Activated CD8-positive, alpha-beta memory T cell treated with anti-CD3 and anti-CD28 coated beads, Interleukin-2, amount 10 ng/mL, durations not matched to agents 7 days and 5 days (primary cell): ENCODE results near the gene CWF19L2. TPM values are rescaled to one million over a fixed set of nuclear protein-coding genes. Genes with fewer than 3 reads are reported as not detected.

ENCODE experiments used
- ATAC-seq: fragments of 150-1000 bp; cut with Tn5 transposase; one replicate; pipeline ENCODE4 v1.10.0; 2021; ENCODE audit warnings: moderate library complexity
- CTCF ChIA-PET: fragments of 350-600 bp; sonication (Branson Sonifier 250); formaldehyde crosslinking; loops from one replicate; lab custom pipeline; 2021; ENCODE audit warnings: antibody characterized with exemption; lab: Charles Lee
- DNase-seq: peaks from one replicate; pipeline ENCODE4 v3.0.0-alpha.2; 2020
- H3K27ac Mint-ChIP-seq: one replicate; pipeline ENCODE4 v1.8.0; 2021; ENCODE audit warnings: mild to moderate bottlenecking, mixed read lengths
- H3K27me3 Mint-ChIP-seq: one replicate; pipeline ENCODE4 v1.8.0; 2021; ENCODE audit warnings: mixed read lengths
- H3K36me3 Mint-ChIP-seq: one replicate; pipeline ENCODE4 v1.8.0; 2021; ENCODE audit warnings: mild to moderate bottlenecking, mixed read lengths
- H3K4me1 Mint-ChIP-seq: one replicate; pipeline ENCODE4 v1.8.0; 2021; ENCODE audit warnings: mixed read lengths
- H3K4me3 Mint-ChIP-seq: one replicate; pipeline ENCODE4 v1.8.0; 2021; ENCODE audit warnings: mild to moderate bottlenecking, moderate library complexity, mixed read lengths
- H3K9me3 Mint-ChIP-seq: one replicate; pipeline ENCODE4 v1.8.0; 2022; ENCODE audit warnings: low read depth, mixed read lengths
- total RNA-seq, 2 experiments: library from RNA; stranded (reverse); gene quantifications; one replicate each; pipeline ENCODE4 v1.2.3, GENCODE V29; 2021

CWF19L2 gene
- total RNA-seq, 2 experiments from 2014 or later = 14.1 to 17.3 TPM

DNA sequence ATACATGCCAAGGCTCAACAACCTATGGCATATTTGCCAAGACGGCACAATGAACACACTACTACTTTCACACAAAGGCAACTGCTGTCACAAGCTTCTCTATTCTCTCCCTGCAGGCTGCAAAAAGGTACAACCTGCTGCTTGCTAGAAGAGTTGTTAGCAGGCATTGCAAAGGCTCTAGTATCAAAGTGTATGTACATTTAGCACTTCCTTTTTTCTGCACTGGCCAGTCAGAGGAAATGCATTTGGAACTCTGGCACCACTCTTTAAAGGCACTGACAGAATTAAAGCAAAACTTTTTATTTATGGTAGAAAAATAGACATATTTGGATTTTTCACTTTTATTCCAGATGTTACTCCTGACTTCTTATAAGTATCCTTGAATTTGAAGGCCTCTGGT lies 125.9 kb downstream of the CWF19L2 start:
- ATAC-seq = no peak
- Mint-ChIP-seq H3K27me3 (no peaks in the 10 kb centered on the region), H3K27ac (no peak overlapping the region), H3K36me3 (peaks cover 13% of the 10 kb centered on the region), H3K9me3 (no peaks in the 10 kb centered on the region), H3K4me1 (no peaks in the 10 kb centered on the region), H3K4me3 (no peak overlapping the region)
- CTCF ChIA-PET = no interaction called here
- DNase-seq = no peak

DNA sequence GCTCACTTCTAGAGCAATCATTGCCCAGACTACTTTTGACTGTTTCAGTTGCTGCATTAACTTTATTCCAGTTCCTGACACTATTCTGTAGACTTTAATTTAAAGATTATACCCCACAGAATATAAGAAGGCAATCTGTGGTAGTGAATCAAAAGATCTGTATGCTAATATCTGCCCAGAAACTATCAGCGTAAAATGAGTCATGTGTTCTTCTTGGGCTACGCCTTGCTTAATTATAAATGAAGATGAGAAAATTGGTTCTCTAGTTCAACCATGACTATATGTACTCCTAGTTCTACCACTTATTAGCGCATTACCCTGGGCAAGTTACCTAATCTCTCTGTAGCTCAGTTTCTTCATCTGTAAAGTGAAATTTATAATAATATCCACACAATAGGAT lies 128.5 kb downstream of the CWF19L2 start:
- no peaks in the 10 kb centered on the region for H3K4me1 Mint-ChIP-seq
- H3K27me3 Mint-ChIP-seq = no peaks in the 10 kb centered on the region
- H3K27ac Mint-ChIP-seq = no peak overlapping the region
- H3K4me3 Mint-ChIP-seq = no peak overlapping the region
- ATAC-seq (no peak), DNase-seq (no peak)
- no peaks in the 10 kb centered on the region for H3K9me3 Mint-ChIP-seq
- peaks cover 14% of the 10 kb centered on the region for H3K36me3 Mint-ChIP-seq
- CTCF ChIA-PET = no interaction called here

GRCh38 chr11:107316426-107316825 lies 141.2 kb downstream of the CWF19L2 start:
- peaks cover 30% of the 10 kb centered on the region for H3K36me3 Mint-ChIP-seq
- peaks cover 5% of the 10 kb centered on the region for H3K9me3 Mint-ChIP-seq
- H3K27ac Mint-ChIP-seq = no peak overlapping the region
- no peak for DNase-seq
- no peak for ATAC-seq
- no peaks in the 10 kb centered on the region for H3K27me3 Mint-ChIP-seq
- no peaks in the 10 kb centered on the region for H3K4me1 Mint-ChIP-seq
- no peak overlapping the region for H3K4me3 Mint-ChIP-seq
- CTCF ChIA-PET = no interaction called here

DNA sequence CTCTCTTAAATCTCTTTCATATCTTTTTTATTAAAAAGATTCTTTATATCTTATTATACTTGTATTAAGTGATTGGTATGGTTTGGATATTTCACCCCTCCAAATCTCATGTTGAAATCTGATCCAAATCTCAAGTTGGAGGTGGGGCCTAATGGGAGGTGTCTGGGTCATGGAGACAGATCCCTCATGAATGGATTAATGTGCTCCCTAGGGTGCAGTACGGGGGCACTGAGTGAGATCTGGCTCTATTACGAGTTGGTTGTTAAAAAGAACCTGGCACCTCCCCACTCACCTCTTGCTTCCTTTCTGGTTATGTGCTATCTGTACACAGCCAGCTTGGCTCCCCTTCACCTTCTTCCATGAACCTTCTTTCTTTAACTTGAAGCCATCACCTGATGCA lies 149.6 kb downstream of the CWF19L2 start:
- no peaks in the 10 kb centered on the region for H3K4me1 Mint-ChIP-seq
- H3K4me3 Mint-ChIP-seq = no peak overlapping the region
- H3K9me3 Mint-ChIP-seq = no peaks in the 10 kb centered on the region
- peaks cover 19% of the 10 kb centered on the region for H3K36me3 Mint-ChIP-seq
- H3K27ac Mint-ChIP-seq = no peak overlapping the region
- CTCF ChIA-PET = no interaction called here
- DNase-seq (no peak), ATAC-seq (no peak)
- no peaks in the 10 kb centered on the region for H3K27me3 Mint-ChIP-seq

- CTCF ChIA-PET = no interaction called here
- ATAC-seq (no peak), DNase-seq (no peak)
- Mint-ChIP-seq H3K27me3 (no peaks in the 10 kb centered on the region), H3K9me3 (peaks cover 4% of the 10 kb centered on the region), H3K27ac (no peak overlapping the region), H3K36me3 (peaks cover 31% of the 10 kb centered on the region), H3K4me1 (no peaks in the 10 kb centered on the region), H3K4me3 (no peak overlapping the region)
These were observed 155.7 kb downstream of the CWF19L2 start for GRCh38 chr11:107301878-107302277.

GRCh38 chr11:107293677-107294344 lies 163.8 kb downstream of the CWF19L2 start:
- CTCF ChIA-PET = no interaction called here
- H3K27ac Mint-ChIP-seq = no peak overlapping the region
- DNase-seq = no peak
- H3K36me3 Mint-ChIP-seq = peaks cover 43% of the 10 kb centered on the region
- no peak overlapping the region for H3K4me3 Mint-ChIP-seq
- peaks cover 14% of the 10 kb centered on the region for H3K9me3 Mint-ChIP-seq
- H3K4me1 Mint-ChIP-seq = no peaks in the 10 kb centered on the region
- no peak for ATAC-seq
- no peaks in the 10 kb centered on the region for H3K27me3 Mint-ChIP-seq

DNA sequence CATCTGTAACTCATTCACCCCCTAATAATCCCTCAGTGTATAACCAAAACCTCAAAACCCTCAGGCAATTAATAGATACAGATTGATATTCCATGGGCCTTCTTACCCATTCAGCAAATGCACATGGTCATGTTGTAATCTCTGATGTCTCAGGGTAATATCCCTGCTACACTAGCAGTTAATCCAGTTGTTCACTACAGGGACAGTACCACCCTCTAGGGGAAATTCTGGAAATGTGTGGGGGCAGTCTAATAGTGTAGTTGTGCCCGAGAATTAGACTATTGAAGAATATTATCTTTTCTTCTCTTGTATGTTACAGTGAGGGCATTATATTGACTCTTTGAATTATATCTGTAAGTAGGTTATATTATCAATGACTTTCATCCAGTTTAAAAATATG lies 175.4 kb downstream of the CWF19L2 start:
- no peak overlapping the region for H3K27ac Mint-ChIP-seq
- peaks cover 6% of the 10 kb centered on the region for H3K9me3 Mint-ChIP-seq
- DNase-seq = no peak
- H3K4me1 Mint-ChIP-seq = no peaks in the 10 kb centered on the region
- no peaks in the 10 kb centered on the region for H3K36me3 Mint-ChIP-seq
- no peaks in the 10 kb centered on the region for H3K27me3 Mint-ChIP-seq
- CTCF ChIA-PET = no interaction called here
- no peak overlapping the region for H3K4me3 Mint-ChIP-seq
- no peak for ATAC-seq

Other genes with a start within 250 kb of the CWF19L2 start
- 10 to 100 TPM in 1 of 2 experiments, 1 to 10 TPM in 1; 8.6 to 11.2 TPM for gene ALKBH8, start 107.9 kb upstream of the CWF19L2 start, total RNA-seq
- gene ELMOD1, start 133.3 kb upstream of the CWF19L2 start, total RNA-seq = under 1 TPM in 1 of 2 experiments, not detected in 1; 0.16 TPM